Upper lobe of right lung (tissue), 1 donor: ENCODE data around the gene SSU72. TPM values are rescaled to one million over a fixed set of nuclear protein-coding genes. Genes with fewer than 3 reads are reported as not detected.

Experiments used
- ATAC-seq: fragments of 200-7000 bp; cut with Tn5 transposase; one replicate; pipeline ENCODE4 v1.9.1; 2020; ENCODE audit warnings: mild to moderate bottlenecking, moderate library complexity
- DNase-seq: peaks from one replicate; pipeline ENCODE4 v3.0.0-alpha.2; 2020
- H3K27ac ChIP-seq: fragments of 200-600 bp; one replicate; pipeline ENCODE4 v1.8.0; 2022
- H3K27me3 ChIP-seq: fragments of 200-600 bp; one replicate; pipeline ENCODE4 v1.8.0; 2022; ENCODE audit warnings: mild to moderate bottlenecking
- H3K36me3 ChIP-seq: fragments of 200-600 bp; one replicate; pipeline ENCODE4 v1.8.0; 2022
- H3K4me1 ChIP-seq: fragments of 200-600 bp; one replicate; pipeline ENCODE4 v1.8.0; 2022
- H3K4me3 ChIP-seq: fragments of 200-600 bp; one replicate; pipeline ENCODE4 v1.8.0; 2022; ENCODE audit warnings: mild to moderate bottlenecking
- H3K9me3 ChIP-seq: fragments of 200-600 bp; one replicate; pipeline ENCODE4 v1.8.0; 2022
- intact Hi-C: fragments of 100-400 bp; cut with DNase I; formaldehyde crosslinking; loops from one replicate; pipeline ENCODE4 v1.11.0; 2022
- total RNA-seq: library from RNA; stranded (reverse); fragmentation: NEBNext Ultra II Directional; extraction: Animal tissue kit (Norgen Biotek cat#: 25700); gene quantifications from one replicate; pipeline ENCODE4 v1.2.1, GENCODE V29; 2021
- TF ChIP-seq, protein P1 (sequence below): fragments of 200-600 bp; IDR thresholded peaks from one replicate; pipeline ENCODE4 v1.8.0; 2022; ENCODE audit warnings: antibody characterized with exemption
- donor health status: DM: no; HTN: yes; CAD: no; lungs with severe emphysema.

Gene SSU72
- total RNA-seq, 1 donor from 2014 or later, result 125 TPM

DNA sequence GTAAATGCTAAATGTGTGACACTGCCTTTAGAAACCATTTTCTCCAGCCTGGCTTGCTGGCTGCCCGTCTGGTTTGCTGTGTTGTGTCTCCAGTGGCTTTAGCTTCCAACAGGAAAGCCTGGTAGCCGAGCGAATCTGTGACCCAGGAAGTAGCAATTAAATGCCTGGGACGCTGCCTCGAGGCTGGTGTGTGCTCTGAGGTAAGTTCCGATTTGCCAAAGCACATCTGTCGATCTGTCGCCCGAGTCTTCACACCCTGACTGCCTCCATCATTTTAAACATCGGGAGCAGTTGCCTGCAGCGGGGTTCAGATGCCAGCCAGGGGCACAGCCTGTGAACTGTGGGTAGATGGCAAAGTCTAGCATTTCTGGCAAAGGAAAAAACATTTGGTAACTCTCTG, 42.9 kb upstream of the SSU72 start:
- DNase-seq, result no peak

DNA sequence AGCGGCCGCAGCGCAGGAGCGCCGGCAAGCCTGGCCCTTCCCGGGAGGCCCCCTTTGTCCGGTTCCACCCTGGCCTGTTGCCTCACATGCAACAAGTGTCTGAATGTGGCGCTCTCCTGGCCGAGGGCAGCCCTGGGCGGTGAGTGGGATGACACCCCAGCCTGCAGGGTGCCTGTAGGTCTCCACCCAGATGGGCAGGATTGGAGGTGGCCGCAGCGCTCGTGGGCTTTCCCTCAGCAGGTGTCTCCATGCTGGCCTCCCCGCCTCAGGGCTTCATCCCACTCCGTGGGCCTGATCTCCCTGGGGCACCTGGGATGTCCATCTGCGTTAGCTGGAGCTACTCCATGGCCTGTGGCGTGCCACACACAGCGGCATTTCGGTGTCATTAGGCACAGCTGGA, 42.2 kb upstream of the SSU72 start:
- TF ChIP-seq, protein P1, sequence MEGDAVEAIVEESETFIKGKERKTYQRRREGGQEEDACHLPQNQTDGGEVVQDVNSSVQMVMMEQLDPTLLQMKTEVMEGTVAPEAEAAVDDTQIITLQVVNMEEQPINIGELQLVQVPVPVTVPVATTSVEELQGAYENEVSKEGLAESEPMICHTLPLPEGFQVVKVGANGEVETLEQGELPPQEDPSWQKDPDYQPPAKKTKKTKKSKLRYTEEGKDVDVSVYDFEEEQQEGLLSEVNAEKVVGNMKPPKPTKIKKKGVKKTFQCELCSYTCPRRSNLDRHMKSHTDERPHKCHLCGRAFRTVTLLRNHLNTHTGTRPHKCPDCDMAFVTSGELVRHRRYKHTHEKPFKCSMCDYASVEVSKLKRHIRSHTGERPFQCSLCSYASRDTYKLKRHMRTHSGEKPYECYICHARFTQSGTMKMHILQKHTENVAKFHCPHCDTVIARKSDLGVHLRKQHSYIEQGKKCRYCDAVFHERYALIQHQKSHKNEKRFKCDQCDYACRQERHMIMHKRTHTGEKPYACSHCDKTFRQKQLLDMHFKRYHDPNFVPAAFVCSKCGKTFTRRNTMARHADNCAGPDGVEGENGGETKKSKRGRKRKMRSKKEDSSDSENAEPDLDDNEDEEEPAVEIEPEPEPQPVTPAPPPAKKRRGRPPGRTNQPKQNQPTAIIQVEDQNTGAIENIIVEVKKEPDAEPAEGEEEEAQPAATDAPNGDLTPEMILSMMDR, result no peak
- Histone ChIP-seq H3K4me1 (peaks cover 24% of the 10 kb centered on the region), H3K27ac (no peak overlapping the region), H3K9me3 (no peaks in the 10 kb centered on the region), H3K27me3 (no peaks in the 10 kb centered on the region), H3K36me3 (peaks cover 15% of the 10 kb centered on the region), H3K4me3 (peak overlapping the region; percentile 77)
- intact Hi-C loops, result no loop called here
- ATAC-seq (no peak), DNase-seq (no peak)

More for the DNA sequence above, 42.9 kb upstream of the SSU72 start:
- Histone ChIP-seq H3K27me3 (no peaks in the 10 kb centered on the region), H3K36me3 (peaks cover 15% of the 10 kb centered on the region), H3K4me3 (no peak overlapping the region), H3K9me3 (no peaks in the 10 kb centered on the region), H3K27ac (no peak overlapping the region), H3K4me1 (peaks cover 24% of the 10 kb centered on the region)
- intact Hi-C loops, result no loop called here
- TF ChIP-seq, protein P1, result no peak
- no peak for ATAC-seq

DNA sequence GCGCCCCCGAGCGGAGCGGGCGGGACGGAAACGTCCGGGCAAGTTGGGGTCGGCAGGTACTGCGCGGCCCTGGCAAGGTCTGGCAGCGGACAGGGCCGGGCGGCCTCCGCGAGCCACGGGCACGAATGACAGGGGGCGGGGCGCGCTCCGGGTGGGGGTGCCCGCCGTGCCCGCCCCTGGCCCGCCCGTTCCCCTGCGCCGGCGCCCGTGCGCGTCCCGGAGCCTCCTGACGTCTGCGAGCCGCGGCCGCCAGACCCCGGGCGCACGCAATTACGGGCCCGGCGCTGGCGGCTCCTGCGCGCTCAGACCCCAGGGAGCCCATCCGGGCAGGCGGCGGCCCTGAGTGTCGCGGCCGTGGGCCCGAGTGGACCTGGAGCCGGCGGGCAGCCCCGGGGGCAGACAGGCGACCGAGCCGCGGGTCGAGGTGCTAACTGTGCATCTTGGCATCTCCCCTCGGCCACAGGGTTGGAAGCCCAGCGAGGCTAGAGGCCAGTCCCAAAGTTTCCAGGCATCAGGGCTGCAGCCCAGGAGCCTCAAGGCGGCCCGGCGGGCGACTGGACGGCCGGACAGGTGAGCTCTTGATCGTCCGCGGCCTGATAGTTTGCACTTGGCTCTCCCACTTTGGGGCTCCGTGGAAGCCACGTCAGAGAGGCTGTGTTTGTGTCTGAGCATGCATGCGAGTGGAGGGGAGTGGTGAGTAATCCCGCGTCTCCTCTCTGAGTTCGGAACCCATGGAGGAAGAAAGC, 41.6 kb upstream of the SSU72 start:
- DNase-seq, result peak; percentile 83
- H3K9me3 ChIP-seq, result no peaks in the 10 kb centered on the region
- peaks cover 24% of the 10 kb centered on the region for H3K4me1 ChIP-seq
- peak overlapping the region; percentile 77 for H3K4me3 ChIP-seq
- H3K27ac ChIP-seq, result peak overlapping the region; percentile 97
- ATAC-seq, result peak; percentile 39
- intact Hi-C loops, result no loop called here
- H3K36me3 ChIP-seq, result peaks cover 15% of the 10 kb centered on the region
- TF ChIP-seq, protein P1, result no peak
- H3K27me3 ChIP-seq, result no peaks in the 10 kb centered on the region

DNA sequence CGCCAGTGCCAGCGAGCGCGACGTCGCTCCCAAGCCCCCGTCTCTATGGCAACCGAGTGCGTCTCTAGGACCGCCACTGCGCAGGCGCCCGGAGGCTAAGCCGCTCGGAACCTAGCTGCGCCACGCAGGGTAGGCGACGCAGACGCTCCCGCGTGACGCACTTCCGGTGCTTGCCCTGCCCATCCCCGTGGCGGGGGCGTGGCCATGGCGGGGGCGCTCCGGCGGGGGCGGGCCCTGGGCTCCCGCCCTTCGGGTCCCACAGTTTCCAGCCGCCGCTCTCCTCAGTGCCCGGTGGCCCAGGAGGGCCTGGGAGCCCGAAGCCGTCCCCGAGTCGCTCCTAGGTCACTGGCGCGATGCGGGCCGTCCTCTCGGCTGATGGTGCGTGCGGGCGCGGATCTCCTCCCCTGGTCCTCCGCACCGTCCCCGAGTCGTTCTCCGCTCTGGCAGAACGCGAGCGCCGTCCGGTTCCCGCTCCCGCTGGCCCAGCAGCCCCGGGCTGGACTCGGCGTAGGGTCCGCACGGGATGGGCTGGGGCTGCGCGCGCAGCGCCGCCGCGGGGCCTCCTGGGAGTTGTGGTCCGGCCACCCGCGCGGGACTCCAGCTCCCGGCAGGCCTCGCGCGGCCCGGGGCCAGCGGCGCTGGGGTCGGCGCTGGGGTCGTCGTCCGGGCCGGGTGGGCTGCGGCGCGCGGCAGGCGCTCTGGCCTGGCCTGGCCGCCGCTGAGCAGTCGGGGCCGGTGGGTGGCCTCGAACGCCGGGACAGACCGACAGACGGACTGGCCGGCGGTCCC, 40.8 kb upstream of the SSU72 start, which contains the start of gene MIB2:
Gene MIB2 (plus strand): TSS at position 245 of the 789 bp plus-strand sequence. CDS start 7,953 bp downstream, outside the sequence.
- H3K36me3 ChIP-seq, result peaks cover 15% of the 10 kb centered on the region
- intact Hi-C loops, result no loop called here
- H3K27ac ChIP-seq, result peak within 1 kb of the TSS; percentile 97
- no peaks in the 10 kb centered on the region for H3K9me3 ChIP-seq
- ATAC-seq (peak; percentile 93), DNase-seq (peak; percentile 99)
- H3K27me3 ChIP-seq, result no peaks in the 10 kb centered on the region
- H3K4me1 ChIP-seq, result peaks cover 29% of the 10 kb centered on the region
- TF ChIP-seq, protein P1, result no peak
- H3K4me3 ChIP-seq, result peak within 1 kb of the TSS; percentile 77

DNA sequence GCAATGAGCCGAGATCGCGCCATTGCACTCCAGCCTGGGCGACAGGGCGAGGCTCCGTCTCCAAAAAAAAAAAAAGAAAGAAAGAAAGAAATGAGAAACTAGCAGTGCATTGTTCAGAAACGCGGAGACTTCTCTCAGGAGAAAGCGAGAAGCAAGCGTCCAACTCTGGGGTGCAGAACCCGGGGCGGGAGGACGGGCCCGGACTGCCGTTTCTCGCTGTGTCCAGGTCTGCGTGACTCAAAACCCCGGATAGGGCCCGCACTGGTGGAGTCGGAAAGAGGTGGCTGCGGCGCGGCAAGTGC, 40.2 kb upstream of the SSU72 start:
- intact Hi-C loops, result no loop called here
- peaks cover 31% of the 10 kb centered on the region for H3K4me1 ChIP-seq
- H3K27me3 ChIP-seq, result no peaks in the 10 kb centered on the region
- TF ChIP-seq, protein P1, result no peak
- H3K4me3 ChIP-seq, result peak overlapping the region; percentile 77
- DNase-seq (no peak), ATAC-seq (no peak)
- no peaks in the 10 kb centered on the region for H3K9me3 ChIP-seq
- H3K27ac ChIP-seq, result peak overlapping the region; percentile 97
- H3K36me3 ChIP-seq, result peaks cover 15% of the 10 kb centered on the region
